Peyer's patch (tissue), 4 donors: ENCODE measurements around the gene GRIK4. TPM values are rescaled to one million over a fixed set of nuclear protein-coding genes. Genes with fewer than 3 reads are reported as not detected.
"Not testable (repeated sequence)": the region's sequence is repeated elsewhere in the genome, so short reads cannot be mapped to it uniquely, and the experiment has no call there.

ENCODE experiments used
- DNase-seq, 3 donors: peaks; one replicate each; pipeline ENCODE4 v3.0.0-alpha.2; 2017 to 2019
- H3K27ac ChIP-seq, 4 donors: fragments of 200-600 bp; sonication (generic); one replicate each; pipeline ENCODE4 v1.5.1; 2016 to 2019
- H3K27me3 ChIP-seq, 2 donors: fragments of 200-600 bp; sonication (generic); one replicate each; pipeline ENCODE4 v1.5.1; 2019
- H3K36me3 ChIP-seq, 3 donors: fragments of 200-600 bp; sonication (generic); one replicate each; pipeline ENCODE4 v1.5.1; 2016 to 2019
- H3K4me1 ChIP-seq, 4 donors: fragments of 200-600 bp; sonication (generic); one replicate each; pipeline ENCODE4 v1.5.1; 2016 to 2019
- H3K4me3 ChIP-seq, 4 donors: fragments of 200-600 bp; sonication (generic); 1 replicate in 3 of 4; 2 replicates in 1 of 4; pipeline ENCODE4 v1.5.1; 2016 to 2019; ENCODE audit warnings: mild to moderate bottlenecking in 1 of 4
- H3K9me3 ChIP-seq, 4 donors: fragments of 200-600 bp; sonication (generic); one replicate each; pipeline ENCODE4 v1.5.1; 2016 to 2019; ENCODE audit warnings: mild to moderate bottlenecking in 1 of 4
- CTCF ChIP-seq, 6 experiments: fragments of 450-650 bp in 4 of 6; fragments of 200-600 bp in 2 of 6; sonication (generic) in 1 of 6; IDR thresholded peaks; one replicate each; pipeline ENCODE4 v1.5.1; 2017 to 2019; ENCODE audit warnings: antibody characterized with exemption in 6 of 6, mild to moderate bottlenecking in 3 of 6, moderate library complexity in 1 of 6
- POLR2A ChIP-seq, 2 donors: fragments of 450-650 bp; IDR thresholded peaks; one replicate each; pipeline ENCODE4 v1.5.1; 2017; ENCODE audit warnings: antibody characterized with exemption in 2 of 2, mild to moderate bottlenecking in 2 of 2, moderate library complexity in 2 of 2
- total RNA-seq, 4 donors: library from RNA; depleted of rRNA; stranded (reverse); fragments of >200 nt; gene quantifications; one replicate each; pipeline ENCODE4 v1.1.0, GENCODE V29; 2016

GRIK4 gene
- total RNA-seq, 4 donors from 2014 or later = 0.40 to 2.5 TPM; not detected in 2

DNA sequence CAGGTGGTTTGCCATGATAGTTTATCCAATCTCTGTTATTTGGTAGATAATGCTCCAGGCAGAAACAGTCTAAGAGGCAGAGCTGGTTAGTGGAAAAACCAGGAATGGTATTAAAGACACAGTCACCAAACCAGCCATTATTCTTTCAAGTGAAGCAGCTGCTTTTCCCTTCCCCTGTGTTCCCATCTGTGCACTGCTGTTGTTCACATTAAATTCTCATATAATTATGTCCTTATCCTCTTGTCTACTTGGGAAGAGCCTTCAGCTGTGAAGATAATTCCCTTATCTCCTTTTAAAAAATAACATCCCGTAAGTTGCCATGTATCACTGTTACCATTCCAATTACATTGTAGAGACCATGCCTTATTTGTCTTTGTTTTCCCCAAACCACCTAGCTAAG lies 507.2 kb downstream of the GRIK4 start:
- H3K27ac ChIP-seq = no peak overlapping the region
- peaks cover 0 to 4% (median 0%) of the 10 kb centered on the region in 4 donors for H3K4me1 ChIP-seq
- no peak overlapping the region for H3K4me3 ChIP-seq
- H3K36me3 ChIP-seq = no peaks in the 10 kb centered on the region
- no peak for TF ChIP-seq CTCF (IDR thresholded peaks at IDR 0.05)
- no peak for TF ChIP-seq POLR2A (IDR thresholded peaks at IDR 0.05)
- H3K27me3 ChIP-seq = no peaks in the 10 kb centered on the region
- H3K9me3 ChIP-seq = no peaks in the 10 kb centered on the region
- no peak for DNase-seq

DNA sequence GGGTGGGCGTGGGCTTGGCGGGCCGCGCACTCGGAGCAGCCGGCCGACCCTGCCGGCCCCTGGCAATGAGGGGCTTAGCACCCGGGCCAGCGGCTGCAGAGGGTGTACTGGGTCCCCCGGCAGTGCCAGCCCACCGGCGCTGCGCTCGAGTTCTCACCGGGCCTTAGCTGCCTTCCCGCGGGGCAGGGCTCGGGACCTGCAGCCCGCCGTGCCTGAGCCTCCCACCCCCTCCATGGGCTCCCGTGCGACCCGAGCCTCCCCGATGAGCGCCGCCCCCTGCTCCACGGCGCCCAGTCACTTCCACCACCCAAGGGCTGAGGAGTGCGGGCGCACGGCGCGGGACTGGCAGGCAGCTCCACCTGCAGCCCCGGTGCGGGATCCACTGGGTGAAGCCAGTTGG lies 510.2 kb downstream of the GRIK4 start:
- not testable (repeated sequence) for H3K4me3 ChIP-seq, H3K4me1 ChIP-seq, H3K27me3 ChIP-seq, H3K9me3 ChIP-seq, H3K36me3 ChIP-seq, H3K27ac ChIP-seq, DNase-seq

GRCh38 chr11:121023848-121024751 lies 512.6 kb downstream of the GRIK4 start, which contains the start of gene TBCEL:
TBCEL (plus strand) TSS chr11:121024102; CDS start chr11:121045691, 21,589 bp downstream.
- peak; percentile 81 to 91 (median 86) for DNase-seq
- peak within 1 kb of the TSS; percentile 59 to 88 (median 73) for H3K4me3 ChIP-seq
- H3K9me3 ChIP-seq = no peaks in the 10 kb centered on the region
- H3K27me3 ChIP-seq = no peaks in the 10 kb centered on the region
- peaks cover 4 to 9% (median 6%) of the 10 kb centered on the region in 4 donors for H3K4me1 ChIP-seq
- no peaks in the 10 kb centered on the region for H3K36me3 ChIP-seq
- TF ChIP-seq POLR2A (IDR thresholded peaks at IDR 0.05) (no peak), CTCF (IDR thresholded peaks at IDR 0.05) (no peak)
- peak within 1 kb of the TSS; percentile 17 to 68 (median 46) for H3K27ac ChIP-seq

GRCh38 chr11:121024989-121025388 lies 513.4 kb downstream of the GRIK4 start:
- Histone ChIP-seq H3K4me3 (peak overlapping the region in 2 of 4 donors; percentile 65 to 81), H3K36me3 (no peaks in the 10 kb centered on the region), H3K9me3 (no peaks in the 10 kb centered on the region), H3K27me3 (no peaks in the 10 kb centered on the region), H3K4me1 (peaks cover 4 to 9% (median 6%) of the 10 kb centered on the region in 4 donors), H3K27ac (no peak overlapping the region)
- no peak for TF ChIP-seq CTCF (IDR thresholded peaks at IDR 0.05)
- no peak for TF ChIP-seq POLR2A (IDR thresholded peaks at IDR 0.05)
- no peak for DNase-seq

- Histone ChIP-seq H3K9me3 (no peaks in the 10 kb centered on the region), H3K27ac (no peak overlapping the region), H3K4me3 (no peak overlapping the region), H3K27me3 (no peaks in the 10 kb centered on the region), H3K4me1 (peaks cover 0 to 9% (median 6%) of the 10 kb centered on the region in 4 donors), H3K36me3 (no peaks in the 10 kb centered on the region)
- no peak for DNase-seq
- no peak for TF ChIP-seq POLR2A (IDR thresholded peaks at IDR 0.05)
- no peak for TF ChIP-seq CTCF (IDR thresholded peaks at IDR 0.05)
Measured at GRCh38 chr11:121029153-121029552, 517.6 kb downstream of the GRIK4 start.

GRCh38 chr11:121029813-121030445 lies 518.4 kb downstream of the GRIK4 start:
- Histone ChIP-seq H3K36me3 (no peaks in the 10 kb centered on the region), H3K4me3 (no peak overlapping the region), H3K4me1 (peaks cover 0 to 5% (median 2%) of the 10 kb centered on the region in 4 donors), H3K27me3 (no peaks in the 10 kb centered on the region), H3K9me3 (no peaks in the 10 kb centered on the region), H3K27ac (no peak overlapping the region)
- TF ChIP-seq POLR2A (IDR thresholded peaks at IDR 0.05) (no peak), CTCF (IDR thresholded peaks at IDR 0.05) (no peak)
- DNase-seq = no peak
